Measurements from ENCODE around the gene ARHGAP25.

Gene ARHGAP25

DNA sequence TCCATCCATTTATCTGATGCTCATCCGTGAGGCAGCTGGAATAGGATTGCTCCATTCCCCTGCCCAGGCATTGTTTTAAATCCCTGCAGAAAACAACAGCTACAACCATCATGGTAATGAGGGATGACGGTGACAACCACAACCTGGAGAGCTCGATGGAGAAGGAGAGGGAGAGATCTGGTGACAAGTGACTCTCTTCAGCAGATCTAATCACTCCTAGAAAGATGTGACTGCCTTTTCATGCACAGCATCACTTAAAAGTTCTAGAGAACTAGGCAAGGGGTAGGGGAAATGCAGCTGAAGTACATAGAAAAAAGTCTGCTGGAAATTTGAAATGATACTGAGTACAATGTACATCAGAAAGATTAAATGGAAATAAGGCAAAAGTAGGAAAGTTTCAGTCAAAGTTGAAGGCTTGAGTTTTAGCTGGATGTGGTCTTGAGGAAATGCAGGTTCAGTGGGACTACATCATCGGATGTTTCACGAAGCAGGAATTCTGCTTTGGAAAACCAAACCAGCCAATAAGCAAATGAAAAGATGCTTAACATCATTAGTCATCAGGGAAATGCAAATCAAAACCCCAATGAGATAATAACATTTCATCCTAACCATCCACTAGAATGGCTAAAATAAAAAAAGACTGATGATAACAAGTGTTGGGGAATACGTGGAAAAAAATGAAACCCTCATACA lies 6.8 kb upstream of the ARHGAP25 start:
- TF ChIP-seq, protein P1, sequence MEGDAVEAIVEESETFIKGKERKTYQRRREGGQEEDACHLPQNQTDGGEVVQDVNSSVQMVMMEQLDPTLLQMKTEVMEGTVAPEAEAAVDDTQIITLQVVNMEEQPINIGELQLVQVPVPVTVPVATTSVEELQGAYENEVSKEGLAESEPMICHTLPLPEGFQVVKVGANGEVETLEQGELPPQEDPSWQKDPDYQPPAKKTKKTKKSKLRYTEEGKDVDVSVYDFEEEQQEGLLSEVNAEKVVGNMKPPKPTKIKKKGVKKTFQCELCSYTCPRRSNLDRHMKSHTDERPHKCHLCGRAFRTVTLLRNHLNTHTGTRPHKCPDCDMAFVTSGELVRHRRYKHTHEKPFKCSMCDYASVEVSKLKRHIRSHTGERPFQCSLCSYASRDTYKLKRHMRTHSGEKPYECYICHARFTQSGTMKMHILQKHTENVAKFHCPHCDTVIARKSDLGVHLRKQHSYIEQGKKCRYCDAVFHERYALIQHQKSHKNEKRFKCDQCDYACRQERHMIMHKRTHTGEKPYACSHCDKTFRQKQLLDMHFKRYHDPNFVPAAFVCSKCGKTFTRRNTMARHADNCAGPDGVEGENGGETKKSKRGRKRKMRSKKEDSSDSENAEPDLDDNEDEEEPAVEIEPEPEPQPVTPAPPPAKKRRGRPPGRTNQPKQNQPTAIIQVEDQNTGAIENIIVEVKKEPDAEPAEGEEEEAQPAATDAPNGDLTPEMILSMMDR (IDR thresholded peaks at IDR 0.05; ENCODE audit: unreplicated experiment in 3 of 3), result no peak
- H3K9me3 Mint-ChIP-seq, result no peaks in the 10 kb centered on the region
- H3K36me3 Mint-ChIP-seq (ENCODE audit: low read depth), result no peaks in the 10 kb centered on the region
- H3K27ac Mint-ChIP-seq, result no peak overlapping the region
- no peaks in the 10 kb centered on the region for H3K4me1 Mint-ChIP-seq
- no peak overlapping the region for H3K4me3 Mint-ChIP-seq
- H3K27me3 Mint-ChIP-seq (ENCODE audit: low read depth), result peaks cover 4% of the 10 kb centered on the region

DNA sequence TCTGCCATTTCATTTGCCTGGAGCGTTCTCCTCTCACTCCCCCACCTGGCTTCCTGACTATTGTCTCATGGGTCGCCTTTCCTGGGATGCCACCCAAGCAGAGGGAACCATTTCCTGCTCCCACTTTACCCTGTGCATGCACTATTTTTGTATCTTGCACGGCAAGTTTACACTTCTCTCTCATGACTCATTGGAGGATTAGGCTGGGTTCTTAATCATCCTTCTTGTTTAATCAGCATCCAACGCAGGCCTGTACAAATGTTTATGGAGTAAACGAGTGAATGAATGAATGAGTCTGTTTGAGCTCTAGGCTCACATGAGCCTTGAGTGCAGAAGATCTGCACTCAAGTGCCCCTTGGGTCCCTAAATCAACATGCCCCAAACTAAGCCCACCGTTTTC lies 3.8 kb upstream of the ARHGAP25 start:
- Mint-ChIP-seq H3K4me1 (no peaks in the 10 kb centered on the region), H3K9me3 (no peaks in the 10 kb centered on the region), H3K27me3 (ENCODE audit: low read depth) (no peaks in the 10 kb centered on the region), H3K4me3 (no peak overlapping the region), H3K27ac (no peak overlapping the region), H3K36me3 (ENCODE audit: low read depth) (no peaks in the 10 kb centered on the region)
- TF ChIP-seq, protein P1 (IDR thresholded peaks at IDR 0.05; ENCODE audit: unreplicated experiment in 3 of 3), result no peak

DNA sequence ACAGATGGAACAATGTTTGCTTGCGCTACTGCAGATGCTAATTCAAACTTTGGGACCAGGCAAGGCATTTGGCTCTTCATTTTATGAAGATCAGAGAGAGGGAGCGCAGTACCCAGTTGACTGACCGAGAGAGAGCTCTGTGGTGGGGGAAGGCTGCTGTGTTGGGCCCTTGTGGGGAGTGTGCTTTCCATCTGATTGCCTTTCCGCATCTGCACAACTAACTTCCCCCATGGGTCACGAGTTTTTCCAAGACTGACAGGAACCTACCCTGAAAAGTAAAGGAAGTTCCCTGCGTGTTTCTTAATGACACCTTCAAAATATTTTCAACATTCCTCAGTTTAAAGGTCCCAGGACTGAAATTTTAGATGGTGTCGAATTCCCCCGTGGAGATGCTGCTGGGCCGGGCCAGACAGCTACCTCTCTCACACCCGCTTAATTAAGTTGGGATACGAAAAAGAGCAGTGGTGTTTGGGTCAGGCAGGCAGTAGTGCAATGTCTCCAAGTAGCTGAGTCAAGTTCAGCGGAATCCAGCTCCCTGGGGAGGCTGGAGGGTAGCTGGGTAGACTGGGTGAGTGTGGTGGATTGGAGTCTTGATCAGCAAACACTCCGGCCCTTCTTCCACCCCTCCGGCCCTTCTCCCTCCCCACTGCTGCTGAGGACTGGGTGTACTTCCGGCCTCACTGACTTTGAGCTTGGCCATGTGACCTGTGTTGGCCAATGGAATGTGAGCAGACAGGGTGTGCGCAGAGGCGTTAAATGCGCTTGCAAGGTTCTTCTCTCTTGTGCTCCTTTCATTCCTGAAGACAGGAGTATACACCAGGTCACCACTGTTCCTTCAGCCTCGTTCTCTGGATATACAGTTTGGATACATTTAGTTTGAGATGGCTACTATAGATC lies 2.3 kb upstream of the ARHGAP25 start:
- H3K27ac Mint-ChIP-seq, result no peak overlapping the region
- H3K4me1 Mint-ChIP-seq, result no peaks in the 10 kb centered on the region
- H3K9me3 Mint-ChIP-seq, result no peaks in the 10 kb centered on the region
- H3K27me3 Mint-ChIP-seq (ENCODE audit: low read depth), result no peaks in the 10 kb centered on the region
- TF ChIP-seq, protein P1 (IDR thresholded peaks at IDR 0.05; ENCODE audit: unreplicated experiment in 3 of 3), result no peak
- no peak overlapping the region for H3K4me3 Mint-ChIP-seq
- no peaks in the 10 kb centered on the region for H3K36me3 Mint-ChIP-seq (ENCODE audit: low read depth)

DNA sequence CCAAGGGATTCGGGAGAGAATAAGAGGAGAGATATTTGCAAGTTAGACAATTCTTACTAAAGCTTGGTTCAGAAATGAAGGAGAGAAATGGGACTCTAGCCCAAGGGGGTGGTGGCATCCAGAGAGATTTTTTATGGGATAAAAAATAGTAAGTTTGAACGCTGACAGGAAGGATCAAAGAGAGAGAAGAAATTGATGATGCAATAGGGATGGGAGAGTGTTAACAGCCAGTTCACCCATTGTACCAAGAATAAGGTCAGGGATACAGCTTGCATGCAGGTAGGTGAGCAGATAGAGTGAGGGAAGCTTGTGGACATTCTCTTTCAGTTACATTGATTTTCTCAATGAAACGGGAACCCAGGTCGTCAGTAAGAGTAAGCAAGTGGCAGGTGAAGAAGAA lies 1.2 kb upstream of the ARHGAP25 start:
- Mint-ChIP-seq H3K36me3 (ENCODE audit: low read depth) (no peaks in the 10 kb centered on the region), H3K27me3 (ENCODE audit: low read depth) (no peaks in the 10 kb centered on the region), H3K4me3 (no peak overlapping the region), H3K27ac (no peak overlapping the region), H3K9me3 (no peaks in the 10 kb centered on the region), H3K4me1 (no peaks in the 10 kb centered on the region)
- TF ChIP-seq, protein P1 (IDR thresholded peaks at IDR 0.05; ENCODE audit: unreplicated experiment in 3 of 3), result no peak

DNA sequence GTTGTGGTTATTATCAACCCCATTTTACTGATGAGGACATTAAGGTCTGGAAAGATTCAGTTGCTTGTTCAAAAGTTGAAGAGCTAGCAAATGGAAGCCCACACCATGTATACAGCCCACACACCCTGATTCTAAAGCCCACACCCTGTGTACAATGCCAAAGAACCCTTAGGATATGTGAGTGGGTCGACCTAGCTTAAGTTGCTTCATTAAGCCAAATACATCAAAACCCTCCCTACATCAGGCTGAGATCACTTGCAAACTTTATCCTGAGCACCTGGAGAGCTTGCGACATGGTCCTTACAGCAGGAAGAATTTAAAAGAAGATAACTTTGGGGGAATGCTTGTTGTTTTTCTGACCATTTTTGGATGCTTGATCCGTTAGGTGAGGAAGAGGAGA lies 435 bp upstream of the ARHGAP25 start:
- H3K36me3 Mint-ChIP-seq (ENCODE audit: low read depth), result no peaks in the 10 kb centered on the region
- H3K27me3 Mint-ChIP-seq (ENCODE audit: low read depth), result no peaks in the 10 kb centered on the region
- H3K4me3 Mint-ChIP-seq, result no peak overlapping the region
- no peaks in the 10 kb centered on the region for H3K9me3 Mint-ChIP-seq
- TF ChIP-seq, protein P1 (IDR thresholded peaks at IDR 0.05; ENCODE audit: unreplicated experiment in 3 of 3), result no peak
- no peaks in the 10 kb centered on the region for H3K4me1 Mint-ChIP-seq
- H3K27ac Mint-ChIP-seq, result no peak overlapping the region
